ENCODE results near the gene NXPH4.

Gene NXPH4

GRCh38 chr12:57205931-57206330, 10.7 kb upstream of the NXPH4 start:
- peaks cover 83% of the 10 kb centered on the region for H3K36me3 ChIP-seq (ENCODE audit: insufficient read depth, low read length)
- H3K27me3 ChIP-seq (ENCODE audit: control insufficient read depth in 1 of 2, insufficient read depth in 2 of 2, low read length in 2 of 2) = no peaks in the 10 kb centered on the region
- H3K9ac ChIP-seq (ENCODE audit: low read length) = no peak overlapping the region
- H3K4me1 ChIP-seq (ENCODE audit: insufficient read depth, low read length) = no peaks in the 10 kb centered on the region
- no peak overlapping the region for H3K4me3 ChIP-seq (ENCODE audit: low read depth in 1 of 2, low read length in 2 of 2)
- no peak overlapping the region for H3K27ac ChIP-seq (ENCODE audit: low read depth, low read length)
- H3K9me3 ChIP-seq (ENCODE audit: low read length) = no peaks in the 10 kb centered on the region

GRCh38 chr12:57207731-57208630, 8.6 kb upstream of the NXPH4 start:
- H3K36me3 ChIP-seq (ENCODE audit: insufficient read depth, low read length) = peaks cover 78% of the 10 kb centered on the region
- no peak overlapping the region for H3K27ac ChIP-seq (ENCODE audit: low read depth, low read length)

GRCh38 chr12:57208631-57209282, 7.8 kb upstream of the NXPH4 start:
- Histone ChIP-seq H3K9ac (ENCODE audit: low read length) (no peak overlapping the region), H3K36me3 (ENCODE audit: insufficient read depth, low read length) (peaks cover 70% of the 10 kb centered on the region), H3K27me3 (ENCODE audit: control insufficient read depth in 1 of 2, insufficient read depth in 2 of 2, low read length in 2 of 2) (peaks cover 0 to 3% of the 10 kb centered on the region in 2 donors), H3K4me3 (ENCODE audit: low read depth in 1 of 2, low read length in 2 of 2) (no peak overlapping the region), H3K4me1 (ENCODE audit: insufficient read depth, low read length) (peaks cover 5% of the 10 kb centered on the region), H3K9me3 (ENCODE audit: low read length) (no peaks in the 10 kb centered on the region), H3K27ac (ENCODE audit: low read depth, low read length) (no peak overlapping the region)

More at GRCh38 chr12:57207731-57208630, 8.6 kb upstream of the NXPH4 start:
- no peak overlapping the region for H3K4me3 ChIP-seq (ENCODE audit: low read depth in 1 of 2, low read length in 2 of 2)
- H3K9ac ChIP-seq (ENCODE audit: low read length) = no peak overlapping the region
- H3K4me1 ChIP-seq (ENCODE audit: insufficient read depth, low read length) = no peaks in the 10 kb centered on the region
- no peaks in the 10 kb centered on the region for H3K27me3 ChIP-seq (ENCODE audit: control insufficient read depth in 1 of 2, insufficient read depth in 2 of 2, low read length in 2 of 2)
- H3K9me3 ChIP-seq (ENCODE audit: low read length) = no peaks in the 10 kb centered on the region

- Histone ChIP-seq H3K4me3 (ENCODE audit: low read depth in 1 of 2, low read length in 2 of 2) (no peak overlapping the region), H3K36me3 (ENCODE audit: insufficient read depth, low read length) (peaks cover 58% of the 10 kb centered on the region), H3K4me1 (ENCODE audit: insufficient read depth, low read length) (peaks cover 16% of the 10 kb centered on the region), H3K9ac (ENCODE audit: low read length) (no peak overlapping the region), H3K27ac (ENCODE audit: low read depth, low read length) (no peak overlapping the region), H3K9me3 (ENCODE audit: low read length) (no peaks in the 10 kb centered on the region), H3K27me3 (ENCODE audit: control insufficient read depth in 1 of 2, insufficient read depth in 2 of 2, low read length in 2 of 2) (peaks cover 9 to 14% of the 10 kb centered on the region in 2 donors)
Measured at GRCh38 chr12:57209916-57210315, 6.7 kb upstream of the NXPH4 start.

- Histone ChIP-seq H3K27me3 (ENCODE audit: control insufficient read depth in 1 of 2, insufficient read depth in 2 of 2, low read length in 2 of 2) (peaks cover 14 to 20% of the 10 kb centered on the region in 2 donors), H3K27ac (ENCODE audit: low read depth, low read length) (no peak overlapping the region), H3K9ac (ENCODE audit: low read length) (no peak overlapping the region), H3K4me3 (ENCODE audit: low read depth in 1 of 2, low read length in 2 of 2) (no peak overlapping the region), H3K9me3 (ENCODE audit: low read length) (no peaks in the 10 kb centered on the region), H3K36me3 (ENCODE audit: insufficient read depth, low read length) (peaks cover 53% of the 10 kb centered on the region), H3K4me1 (ENCODE audit: insufficient read depth, low read length) (peaks cover 16% of the 10 kb centered on the region)
Measured at GRCh38 chr12:57210461-57210860, 6.1 kb upstream of the NXPH4 start.

- Histone ChIP-seq H3K4me3 (ENCODE audit: low read depth in 1 of 2, low read length in 2 of 2) (no peak overlapping the region), H3K36me3 (ENCODE audit: insufficient read depth, low read length) (peaks cover 47% of the 10 kb centered on the region), H3K27me3 (ENCODE audit: control insufficient read depth in 1 of 2, insufficient read depth in 2 of 2, low read length in 2 of 2) (peaks cover 21 to 26% of the 10 kb centered on the region in 2 donors), H3K9me3 (ENCODE audit: low read length) (no peaks in the 10 kb centered on the region), H3K9ac (ENCODE audit: low read length) (no peak overlapping the region), H3K27ac (ENCODE audit: low read depth, low read length) (no peak overlapping the region), H3K4me1 (ENCODE audit: insufficient read depth, low read length) (peaks cover 16% of the 10 kb centered on the region)
Measured at GRCh38 chr12:57210926-57211692, 5.5 kb upstream of the NXPH4 start.

- H3K9ac ChIP-seq (ENCODE audit: low read length) = no peak overlapping the region
- no peak overlapping the region for H3K4me3 ChIP-seq (ENCODE audit: low read depth in 1 of 2, low read length in 2 of 2)
- no peak overlapping the region for H3K27ac ChIP-seq (ENCODE audit: low read depth, low read length)
- no peaks in the 10 kb centered on the region for H3K9me3 ChIP-seq (ENCODE audit: low read length)
- peaks cover 18% of the 10 kb centered on the region for H3K4me1 ChIP-seq (ENCODE audit: insufficient read depth, low read length)
- peaks cover 21 to 34% of the 10 kb centered on the region in 2 donors for H3K27me3 ChIP-seq (ENCODE audit: control insufficient read depth in 1 of 2, insufficient read depth in 2 of 2, low read length in 2 of 2)
- H3K36me3 ChIP-seq (ENCODE audit: insufficient read depth, low read length) = peaks cover 41% of the 10 kb centered on the region
Measured at GRCh38 chr12:57211791-57212700, 4.5 kb upstream of the NXPH4 start.

GRCh38 chr12:57212701-57213057, 3.9 kb upstream of the NXPH4 start:
- H3K4me1 ChIP-seq (ENCODE audit: insufficient read depth, low read length) = peaks cover 24% of the 10 kb centered on the region
- no peak overlapping the region for H3K9ac ChIP-seq (ENCODE audit: low read length)
- H3K27ac ChIP-seq (ENCODE audit: low read depth, low read length) = no peak overlapping the region
- peaks cover 27 to 40% of the 10 kb centered on the region in 2 donors for H3K27me3 ChIP-seq (ENCODE audit: control insufficient read depth in 1 of 2, insufficient read depth in 2 of 2, low read length in 2 of 2)
- H3K9me3 ChIP-seq (ENCODE audit: low read length) = no peaks in the 10 kb centered on the region
- peaks cover 39% of the 10 kb centered on the region for H3K36me3 ChIP-seq (ENCODE audit: insufficient read depth, low read length)
- H3K4me3 ChIP-seq (ENCODE audit: low read depth in 1 of 2, low read length in 2 of 2) = no peak overlapping the region

GRCh38 chr12:57213058-57213715, 3.4 kb upstream of the NXPH4 start:
- Histone ChIP-seq H3K9ac (ENCODE audit: low read length) (no peak overlapping the region), H3K27ac (ENCODE audit: low read depth, low read length) (no peak overlapping the region), H3K27me3 (ENCODE audit: control insufficient read depth in 1 of 2, insufficient read depth in 2 of 2, low read length in 2 of 2) (peaks cover 32 to 45% of the 10 kb centered on the region in 2 donors), H3K4me1 (ENCODE audit: insufficient read depth, low read length) (peaks cover 24% of the 10 kb centered on the region), H3K4me3 (ENCODE audit: low read depth in 1 of 2, low read length in 2 of 2) (no peak overlapping the region), H3K36me3 (ENCODE audit: insufficient read depth, low read length) (peaks cover 36% of the 10 kb centered on the region), H3K9me3 (ENCODE audit: low read length) (no peaks in the 10 kb centered on the region)

- peaks cover 36 to 51% of the 10 kb centered on the region in 2 donors for H3K27me3 ChIP-seq (ENCODE audit: control insufficient read depth in 1 of 2, insufficient read depth in 2 of 2, low read length in 2 of 2)
- no peak overlapping the region for H3K4me3 ChIP-seq (ENCODE audit: low read depth in 1 of 2, low read length in 2 of 2)
- H3K27ac ChIP-seq (ENCODE audit: low read depth, low read length) = no peak overlapping the region
- H3K36me3 ChIP-seq (ENCODE audit: insufficient read depth, low read length) = peaks cover 30% of the 10 kb centered on the region
- no peak overlapping the region for H3K9ac ChIP-seq (ENCODE audit: low read length)
- no peaks in the 10 kb centered on the region for H3K9me3 ChIP-seq (ENCODE audit: low read length)
- peaks cover 24% of the 10 kb centered on the region for H3K4me1 ChIP-seq (ENCODE audit: insufficient read depth, low read length)
Measured at GRCh38 chr12:57213763-57214397, 2.7 kb upstream of the NXPH4 start.

Data from muscle layer of colon (tissue), 2 donors.